ENCODE measurements around the gene ATXN1.

The ATXN1 gene

DNA sequence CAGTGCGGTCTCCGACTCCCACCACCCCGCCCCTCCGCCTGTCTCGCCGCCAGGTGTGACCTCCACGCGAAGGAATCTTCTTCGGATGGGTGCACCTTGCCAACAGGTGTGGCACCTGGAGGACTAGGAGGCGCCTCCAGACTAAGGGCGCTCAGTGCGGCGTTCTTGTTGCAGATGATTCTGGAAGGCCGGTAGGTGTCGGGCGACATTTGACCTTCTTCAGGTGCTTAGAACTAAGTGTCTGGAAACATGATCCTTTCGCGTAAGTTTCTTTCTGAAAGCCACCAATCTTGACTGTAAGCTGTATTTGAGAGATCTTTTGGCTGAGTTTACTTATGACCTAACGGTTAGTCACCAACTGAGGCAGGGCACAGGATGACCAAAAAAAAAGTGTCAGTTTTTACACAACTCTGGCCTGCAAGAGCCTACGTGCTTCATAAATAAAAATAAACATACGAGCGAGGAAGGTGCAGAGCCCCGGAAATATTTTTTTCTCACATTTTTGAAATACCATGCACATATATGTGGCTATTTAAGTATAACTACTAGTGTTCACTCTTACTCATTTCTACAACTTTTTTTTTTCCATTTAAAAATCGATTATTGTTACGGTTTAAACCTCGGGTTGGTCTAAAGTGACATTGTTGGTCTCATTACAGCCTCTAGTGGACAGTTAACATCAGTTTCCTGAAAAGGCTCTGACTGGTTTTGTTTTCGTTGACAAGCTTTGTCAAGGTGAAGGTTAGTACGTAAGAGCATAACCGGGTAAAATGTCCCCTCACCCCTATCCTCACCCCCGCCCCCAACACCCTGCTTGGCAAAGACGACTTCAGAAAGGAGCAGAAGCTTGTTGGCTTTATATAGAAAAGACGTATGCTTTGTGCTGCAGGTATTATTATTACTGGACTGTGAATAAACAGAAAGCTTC, 1.6 kb upstream of the ATXN1 start:
- H3K27ac ChIP-seq (ENCODE audit: poor library complexity, severe bottlenecking): peak overlapping the region; percentile 87
- DNase-seq (ENCODE audit: low spot score) (peak; percentile 85), ATAC-seq (ENCODE audit: low read depth) (peak; percentile 20)
- no peaks in the 10 kb centered on the region for H3K27me3 ChIP-seq (ENCODE audit: insufficient read depth, poor library complexity, severe bottlenecking)
- peaks cover 53% of the 10 kb centered on the region for H3K4me1 ChIP-seq (ENCODE audit: insufficient read depth, poor library complexity, severe bottlenecking)
- H3K9me3 ChIP-seq (ENCODE audit: severe bottlenecking): no peaks in the 10 kb centered on the region
- H3K4me3 ChIP-seq (ENCODE audit: severe bottlenecking): peak overlapping the region; percentile 69
- TF ChIP-seq, protein P1, sequence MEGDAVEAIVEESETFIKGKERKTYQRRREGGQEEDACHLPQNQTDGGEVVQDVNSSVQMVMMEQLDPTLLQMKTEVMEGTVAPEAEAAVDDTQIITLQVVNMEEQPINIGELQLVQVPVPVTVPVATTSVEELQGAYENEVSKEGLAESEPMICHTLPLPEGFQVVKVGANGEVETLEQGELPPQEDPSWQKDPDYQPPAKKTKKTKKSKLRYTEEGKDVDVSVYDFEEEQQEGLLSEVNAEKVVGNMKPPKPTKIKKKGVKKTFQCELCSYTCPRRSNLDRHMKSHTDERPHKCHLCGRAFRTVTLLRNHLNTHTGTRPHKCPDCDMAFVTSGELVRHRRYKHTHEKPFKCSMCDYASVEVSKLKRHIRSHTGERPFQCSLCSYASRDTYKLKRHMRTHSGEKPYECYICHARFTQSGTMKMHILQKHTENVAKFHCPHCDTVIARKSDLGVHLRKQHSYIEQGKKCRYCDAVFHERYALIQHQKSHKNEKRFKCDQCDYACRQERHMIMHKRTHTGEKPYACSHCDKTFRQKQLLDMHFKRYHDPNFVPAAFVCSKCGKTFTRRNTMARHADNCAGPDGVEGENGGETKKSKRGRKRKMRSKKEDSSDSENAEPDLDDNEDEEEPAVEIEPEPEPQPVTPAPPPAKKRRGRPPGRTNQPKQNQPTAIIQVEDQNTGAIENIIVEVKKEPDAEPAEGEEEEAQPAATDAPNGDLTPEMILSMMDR (IDR thresholded peaks at IDR 0.05; ENCODE audit: poor library complexity, severe bottlenecking): peak; percentile 94
- H3K36me3 ChIP-seq (ENCODE audit: low read depth): no peaks in the 10 kb centered on the region

DNA sequence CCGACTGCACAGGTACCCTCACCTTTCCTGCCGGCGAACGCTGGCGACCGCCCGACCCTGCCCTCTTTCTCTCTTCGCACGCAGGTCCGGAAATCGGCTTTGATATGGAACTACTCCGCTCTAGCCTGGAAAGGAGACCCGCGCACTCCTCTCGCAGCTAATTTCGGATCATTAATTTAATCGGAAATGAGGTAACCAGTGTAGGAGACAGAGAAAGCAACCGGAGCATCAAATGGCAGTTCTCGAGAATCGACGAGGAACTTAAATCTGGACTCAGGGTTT, 949 bp upstream of the ATXN1 start:
- Histone ChIP-seq H3K27me3 (ENCODE audit: insufficient read depth, poor library complexity, severe bottlenecking) (no peaks in the 10 kb centered on the region), H3K4me1 (ENCODE audit: insufficient read depth, poor library complexity, severe bottlenecking) (peaks cover 50% of the 10 kb centered on the region), H3K4me3 (ENCODE audit: severe bottlenecking) (peak overlapping the region; percentile 69), H3K9me3 (ENCODE audit: severe bottlenecking) (no peaks in the 10 kb centered on the region), H3K27ac (ENCODE audit: poor library complexity, severe bottlenecking) (peak overlapping the region; percentile 87), H3K36me3 (ENCODE audit: low read depth) (no peaks in the 10 kb centered on the region)
- TF ChIP-seq, protein P1 (IDR thresholded peaks at IDR 0.05; ENCODE audit: poor library complexity, severe bottlenecking): no peak
- DNase-seq (ENCODE audit: low spot score) (no peak), ATAC-seq (ENCODE audit: low read depth) (peak; percentile 5)

DNA sequence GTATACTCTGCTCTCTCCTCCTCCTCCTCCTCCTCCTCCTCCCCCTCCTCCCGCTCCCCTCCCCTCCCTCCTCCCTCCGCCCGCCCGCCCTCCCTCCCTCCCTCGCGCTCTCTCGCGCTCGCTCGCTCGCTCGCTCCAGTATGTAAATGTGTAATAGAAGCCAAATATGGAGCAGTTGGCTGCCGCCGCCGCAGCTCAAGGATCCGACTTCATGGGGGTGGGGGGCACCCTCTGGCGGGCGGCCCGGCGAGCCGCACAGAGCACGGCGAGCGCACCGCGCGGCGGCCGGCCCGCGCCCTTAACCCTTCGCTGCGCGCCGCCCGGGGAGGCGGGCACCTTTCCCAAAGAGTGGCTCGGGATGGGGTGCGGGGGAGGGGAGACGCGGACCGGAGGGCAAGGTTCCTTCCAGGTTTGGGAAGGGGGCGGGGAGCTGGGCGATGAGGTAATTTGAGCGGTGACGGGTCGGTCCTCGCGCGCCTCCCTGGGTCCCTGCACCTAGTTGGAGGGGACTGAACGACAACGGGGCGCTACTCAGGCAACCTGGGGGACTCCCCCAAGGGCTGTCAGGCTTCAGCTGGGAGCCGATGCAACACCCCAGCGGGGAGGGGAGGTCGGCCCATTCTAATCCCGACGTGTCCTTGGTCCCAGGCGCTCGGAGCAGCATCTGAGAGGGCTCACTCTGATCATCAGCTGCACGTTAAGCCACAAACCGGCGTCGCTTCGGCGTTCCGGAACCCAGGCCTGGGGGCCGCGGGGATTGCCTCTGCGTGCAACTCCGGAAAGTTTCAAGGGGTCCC, 409 bp upstream of the ATXN1 start:
- ATAC-seq (ENCODE audit: low read depth): peak; percentile 50
- peak overlapping the region; percentile 69 for H3K4me3 ChIP-seq (ENCODE audit: severe bottlenecking)

DNA sequence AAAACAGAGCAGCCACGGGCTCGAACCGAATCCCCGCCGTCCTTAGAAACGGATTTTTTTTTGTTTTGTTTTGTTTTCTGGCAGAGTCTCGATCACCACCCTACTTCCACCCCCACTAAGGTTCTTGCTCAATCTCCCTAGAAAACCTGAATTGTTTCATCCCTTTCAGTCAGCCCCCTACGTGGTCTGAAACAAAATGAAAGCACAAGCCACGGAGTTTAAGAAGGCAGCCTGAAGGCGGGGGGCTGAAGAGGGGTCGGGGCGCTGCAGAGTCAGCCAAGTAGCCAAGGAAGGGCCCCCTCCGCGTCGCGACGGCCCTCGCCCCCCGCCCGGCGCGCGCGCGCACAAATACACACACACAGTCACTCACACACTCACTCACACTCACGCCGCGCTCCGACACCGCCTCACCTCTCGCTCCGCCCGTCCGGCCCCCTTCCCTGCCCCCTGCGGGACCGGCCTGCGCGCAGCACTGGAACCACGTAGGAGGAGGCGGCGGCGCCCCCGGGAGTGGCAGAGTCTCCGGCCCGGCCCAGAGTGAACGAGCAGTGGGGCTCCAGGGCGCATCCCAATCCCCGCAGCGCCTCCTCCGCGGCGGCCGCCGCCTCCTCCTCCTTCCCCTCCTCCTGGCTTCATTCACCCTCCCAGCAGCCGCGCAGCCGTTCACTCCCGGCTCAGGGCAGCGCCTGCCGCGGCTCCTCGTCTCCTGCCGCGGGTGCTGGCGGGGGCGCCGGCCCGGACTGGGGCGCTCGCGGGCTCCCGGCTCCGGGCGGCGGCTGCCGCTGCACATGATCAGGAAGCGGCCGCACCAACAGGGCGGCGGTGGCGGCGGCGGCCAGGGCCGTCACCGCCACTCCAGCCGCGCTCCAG, 1.4 kb downstream of the ATXN1 start:
- Histone ChIP-seq H3K4me3 (ENCODE audit: severe bottlenecking) (peak overlapping the region; percentile 69), H3K27ac (ENCODE audit: poor library complexity, severe bottlenecking) (peak overlapping the region; percentile 87), H3K9me3 (ENCODE audit: severe bottlenecking) (no peaks in the 10 kb centered on the region), H3K27me3 (ENCODE audit: insufficient read depth, poor library complexity, severe bottlenecking) (no peaks in the 10 kb centered on the region), H3K36me3 (ENCODE audit: low read depth) (no peaks in the 10 kb centered on the region), H3K4me1 (ENCODE audit: insufficient read depth, poor library complexity, severe bottlenecking) (peaks cover 53% of the 10 kb centered on the region)
- DNase-seq (ENCODE audit: low spot score) (peak; percentile 82), ATAC-seq (ENCODE audit: low read depth) (peak; percentile 59)
- TF ChIP-seq, protein P1 (IDR thresholded peaks at IDR 0.05; ENCODE audit: poor library complexity, severe bottlenecking): peak; percentile 14

More for the DNA sequence above, 409 bp upstream of the ATXN1 start:
- H3K9me3 ChIP-seq (ENCODE audit: severe bottlenecking): no peaks in the 10 kb centered on the region
- H3K4me1 ChIP-seq (ENCODE audit: insufficient read depth, poor library complexity, severe bottlenecking): peaks cover 50% of the 10 kb centered on the region
- peak; percentile 91 for DNase-seq (ENCODE audit: low spot score)
- H3K36me3 ChIP-seq (ENCODE audit: low read depth): no peaks in the 10 kb centered on the region
- TF ChIP-seq, protein P1 (IDR thresholded peaks at IDR 0.05; ENCODE audit: poor library complexity, severe bottlenecking): peak; percentile 47
- peak overlapping the region; percentile 87 for H3K27ac ChIP-seq (ENCODE audit: poor library complexity, severe bottlenecking)
- no peaks in the 10 kb centered on the region for H3K27me3 ChIP-seq (ENCODE audit: insufficient read depth, poor library complexity, severe bottlenecking)

Data from RWPE2 (cell line).